ENCODE results near the gene C8B.

Gene C8B

DNA sequence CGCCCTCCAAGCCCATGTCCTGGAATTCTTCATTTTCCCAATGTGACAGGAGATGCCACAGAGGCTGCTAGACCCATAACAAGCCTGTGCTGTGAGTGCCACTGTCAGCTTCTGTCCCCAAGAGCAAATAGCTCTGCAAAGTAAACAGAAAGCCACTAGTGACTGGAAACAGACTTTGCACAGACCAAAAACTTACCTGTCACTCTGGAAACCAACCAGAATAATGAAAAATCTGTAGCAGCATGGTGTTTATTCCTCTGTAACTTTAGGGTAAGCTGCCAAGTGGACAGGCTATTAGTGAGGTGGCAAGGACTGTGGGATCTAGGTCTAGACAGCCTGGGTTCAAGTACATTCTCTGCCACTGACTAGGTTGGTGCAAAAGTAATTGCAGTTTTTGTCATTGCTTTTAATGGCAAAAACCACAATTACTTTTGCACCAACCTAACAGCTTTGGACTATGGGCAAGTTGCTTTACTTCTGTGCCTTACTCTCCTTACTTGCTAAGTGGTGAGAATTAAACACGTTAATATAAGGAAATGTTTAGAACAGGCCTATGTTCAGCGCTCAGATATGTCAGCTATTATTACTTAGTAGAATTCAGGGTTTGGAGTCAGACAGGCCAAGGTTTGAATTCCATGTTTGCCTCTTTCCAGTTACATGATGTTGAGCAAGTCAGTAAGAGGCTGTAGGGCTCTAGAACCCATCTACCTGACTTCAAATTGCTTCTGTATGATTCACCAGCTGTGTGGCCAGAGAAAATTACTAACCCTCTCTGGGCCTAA lies at the start of gene C8B:
C8B (minus strand) TSS at position 100 of the 782 bp plus-strand sequence; CDS start at position 33, 67 bp downstream.
- Histone ChIP-seq H3K27me3 (ENCODE audit: control insufficient read depth, insufficient read depth, low read length) (no peaks in the 10 kb centered on the region), H3K4me3 (ENCODE audit: low read depth, low read length) (no peak within 1 kb of the TSS), H3K36me3 (ENCODE audit: control insufficient read depth, insufficient read depth, low read length) (no peaks in the 10 kb centered on the region), H3K9ac (ENCODE audit: low read depth, low read length) (no peak within 1 kb of the TSS), H3K4me1 (ENCODE audit: control insufficient read depth, insufficient read depth, low read length) (no peaks in the 10 kb centered on the region), H3K9me3 (ENCODE audit: control insufficient read depth, insufficient read depth, low read length) (no peaks in the 10 kb centered on the region)

DNA sequence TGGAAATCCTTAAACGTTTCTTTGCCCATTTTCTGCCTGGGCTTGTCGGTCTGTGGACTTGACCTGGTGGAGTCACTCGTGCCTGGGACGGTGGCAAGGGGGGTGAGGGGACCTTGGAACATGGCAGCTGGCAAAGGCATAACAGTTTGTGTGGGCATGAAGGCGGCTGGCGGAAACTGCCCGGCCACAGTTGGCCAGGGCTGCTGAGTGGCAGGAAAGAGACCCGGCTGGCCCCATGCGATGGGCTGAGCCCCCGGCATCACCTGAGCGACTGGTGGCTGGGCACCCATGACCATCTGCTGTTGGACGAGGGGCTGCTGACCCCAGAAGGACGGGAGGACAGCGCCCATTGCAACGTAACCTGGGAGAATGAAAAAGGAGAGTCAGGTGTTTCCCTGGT lies 49.3 kb upstream of the C8B start:
- Histone ChIP-seq H3K27me3 (ENCODE audit: control insufficient read depth, insufficient read depth, low read length) (no peaks in the 10 kb centered on the region), H3K9ac (ENCODE audit: low read depth, low read length) (no peak overlapping the region), H3K9me3 (ENCODE audit: control insufficient read depth, insufficient read depth, low read length) (no peaks in the 10 kb centered on the region), H3K4me1 (ENCODE audit: control insufficient read depth, insufficient read depth, low read length) (no peaks in the 10 kb centered on the region), H3K4me3 (ENCODE audit: low read depth, low read length) (no peak overlapping the region), H3K36me3 (ENCODE audit: control insufficient read depth, insufficient read depth, low read length) (no peaks in the 10 kb centered on the region)

DNA sequence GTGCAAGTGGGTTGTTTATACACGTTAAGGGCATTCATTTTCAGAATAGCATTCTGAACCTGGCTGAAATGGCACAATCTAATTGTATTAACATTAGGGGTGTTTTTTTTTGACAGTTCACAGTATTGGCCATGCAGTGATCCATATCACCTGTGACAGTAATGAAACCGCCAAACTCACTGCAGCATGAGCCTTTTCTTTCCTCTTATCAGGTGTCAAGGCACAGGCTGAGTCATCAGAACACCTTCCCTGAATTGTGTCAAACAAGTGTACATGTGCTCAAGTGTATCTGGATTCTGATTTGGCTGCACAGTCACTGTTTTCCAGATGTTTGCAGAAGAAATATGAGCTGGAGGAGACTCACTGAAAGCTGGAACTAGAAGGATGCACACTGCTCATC lies 47.7 kb upstream of the C8B start:
- Histone ChIP-seq H3K27me3 (ENCODE audit: control insufficient read depth, insufficient read depth, low read length) (no peaks in the 10 kb centered on the region), H3K9me3 (ENCODE audit: control insufficient read depth, insufficient read depth, low read length) (no peaks in the 10 kb centered on the region), H3K4me3 (ENCODE audit: low read depth, low read length) (no peak overlapping the region), H3K4me1 (ENCODE audit: control insufficient read depth, insufficient read depth, low read length) (no peaks in the 10 kb centered on the region), H3K9ac (ENCODE audit: low read depth, low read length) (no peak overlapping the region), H3K36me3 (ENCODE audit: control insufficient read depth, insufficient read depth, low read length) (no peaks in the 10 kb centered on the region)

DNA sequence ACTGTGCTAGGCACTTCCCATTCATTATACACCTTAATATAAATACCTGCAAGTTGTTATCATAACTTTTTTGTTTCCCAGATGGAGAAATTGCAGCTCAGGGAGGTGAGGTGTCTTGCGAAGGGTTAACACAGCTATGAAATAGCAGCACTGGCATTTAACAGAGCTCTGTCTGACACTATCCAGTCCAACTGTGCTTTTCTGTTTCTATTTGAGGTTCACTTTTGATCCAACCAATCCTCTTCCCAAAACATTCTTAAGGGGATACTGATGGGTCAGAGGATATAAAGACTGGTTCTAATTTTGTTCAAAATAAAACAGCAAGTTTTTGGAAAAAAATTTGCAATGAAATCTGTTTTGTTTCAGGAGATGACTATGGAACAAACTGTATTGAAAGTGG lies 46.5 kb upstream of the C8B start:
- Histone ChIP-seq H3K36me3 (ENCODE audit: control insufficient read depth, insufficient read depth, low read length) (no peaks in the 10 kb centered on the region), H3K9me3 (ENCODE audit: control insufficient read depth, insufficient read depth, low read length) (no peaks in the 10 kb centered on the region), H3K27me3 (ENCODE audit: control insufficient read depth, insufficient read depth, low read length) (no peaks in the 10 kb centered on the region), H3K9ac (ENCODE audit: low read depth, low read length) (no peak overlapping the region), H3K4me1 (ENCODE audit: control insufficient read depth, insufficient read depth, low read length) (no peaks in the 10 kb centered on the region), H3K4me3 (ENCODE audit: low read depth, low read length) (no peak overlapping the region)

DNA sequence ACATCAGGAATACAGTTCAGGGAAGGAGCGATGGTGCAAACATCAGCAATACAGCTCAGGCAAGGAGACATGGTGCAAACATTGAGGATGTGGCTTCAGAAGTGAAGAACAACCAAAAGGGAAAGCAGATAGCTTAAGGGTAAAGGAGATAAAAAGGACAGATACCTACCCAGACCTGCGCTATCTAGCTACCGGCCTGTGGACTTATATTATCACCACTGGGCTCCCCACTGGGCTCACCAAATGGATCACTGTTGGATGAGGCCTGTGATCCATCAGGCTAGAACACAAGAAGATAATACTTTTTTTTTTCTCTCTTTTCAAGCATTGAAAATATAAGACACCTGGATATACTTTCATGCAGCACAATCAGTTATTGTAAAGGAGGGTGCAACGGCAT lies 44.7 kb upstream of the C8B start:
- Histone ChIP-seq H3K4me1 (ENCODE audit: control insufficient read depth, insufficient read depth, low read length) (no peaks in the 10 kb centered on the region), H3K4me3 (ENCODE audit: low read depth, low read length) (no peak overlapping the region), H3K9me3 (ENCODE audit: control insufficient read depth, insufficient read depth, low read length) (no peaks in the 10 kb centered on the region), H3K9ac (ENCODE audit: low read depth, low read length) (no peak overlapping the region), H3K36me3 (ENCODE audit: control insufficient read depth, insufficient read depth, low read length) (no peaks in the 10 kb centered on the region), H3K27me3 (ENCODE audit: control insufficient read depth, insufficient read depth, low read length) (no peaks in the 10 kb centered on the region)

DNA sequence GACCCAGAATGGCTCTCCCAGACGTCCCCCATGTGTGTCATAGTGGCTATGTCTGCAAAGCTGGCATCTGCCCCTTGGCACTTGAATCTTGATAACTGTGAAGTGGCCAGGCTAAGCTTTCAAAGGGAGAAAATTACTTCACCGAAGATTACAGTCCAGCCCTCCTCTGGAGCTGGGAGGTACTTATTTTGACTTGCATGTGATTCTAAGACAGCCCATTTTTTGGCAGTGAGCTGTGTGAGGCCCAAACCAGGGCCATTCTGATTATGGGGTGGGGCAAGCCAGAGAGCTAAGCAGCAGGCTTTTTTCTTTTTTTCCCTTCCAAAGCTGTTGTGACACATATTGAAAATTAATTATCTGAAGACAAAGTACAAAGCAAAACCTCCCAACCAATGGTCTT lies 42.1 kb upstream of the C8B start:
- no peaks in the 10 kb centered on the region for H3K36me3 ChIP-seq (ENCODE audit: control insufficient read depth, insufficient read depth, low read length)
- no peaks in the 10 kb centered on the region for H3K4me1 ChIP-seq (ENCODE audit: control insufficient read depth, insufficient read depth, low read length)
- no peaks in the 10 kb centered on the region for H3K9me3 ChIP-seq (ENCODE audit: control insufficient read depth, insufficient read depth, low read length)
- no peak overlapping the region for H3K4me3 ChIP-seq (ENCODE audit: low read depth, low read length)
- H3K27me3 ChIP-seq (ENCODE audit: control insufficient read depth, insufficient read depth, low read length): no peaks in the 10 kb centered on the region
- H3K9ac ChIP-seq (ENCODE audit: low read depth, low read length): no peak overlapping the region

DNA sequence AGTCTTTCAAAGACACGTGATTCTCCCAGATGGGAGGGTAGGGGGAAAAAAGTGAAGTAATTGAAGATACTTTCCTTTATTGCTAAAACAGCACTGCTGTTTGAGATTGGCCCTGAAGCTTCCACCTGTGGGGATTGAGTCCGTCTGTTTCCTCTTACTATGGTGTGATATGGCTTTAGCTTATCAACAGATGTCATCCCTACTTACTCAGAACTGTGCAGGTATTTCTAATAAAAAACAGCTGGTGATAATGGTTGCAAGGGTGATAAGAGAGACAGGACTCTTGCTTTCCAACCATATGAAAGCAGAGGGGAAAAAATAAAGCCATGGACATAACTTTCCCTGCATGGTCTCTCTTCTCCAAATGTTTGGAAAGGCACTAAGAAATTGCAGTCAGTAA lies 41.7 kb upstream of the C8B start:
- Histone ChIP-seq H3K36me3 (ENCODE audit: control insufficient read depth, insufficient read depth, low read length) (no peaks in the 10 kb centered on the region), H3K27me3 (ENCODE audit: control insufficient read depth, insufficient read depth, low read length) (no peaks in the 10 kb centered on the region), H3K4me3 (ENCODE audit: low read depth, low read length) (no peak overlapping the region), H3K9ac (ENCODE audit: low read depth, low read length) (no peak overlapping the region), H3K9me3 (ENCODE audit: control insufficient read depth, insufficient read depth, low read length) (no peaks in the 10 kb centered on the region), H3K4me1 (ENCODE audit: control insufficient read depth, insufficient read depth, low read length) (no peaks in the 10 kb centered on the region)

DNA sequence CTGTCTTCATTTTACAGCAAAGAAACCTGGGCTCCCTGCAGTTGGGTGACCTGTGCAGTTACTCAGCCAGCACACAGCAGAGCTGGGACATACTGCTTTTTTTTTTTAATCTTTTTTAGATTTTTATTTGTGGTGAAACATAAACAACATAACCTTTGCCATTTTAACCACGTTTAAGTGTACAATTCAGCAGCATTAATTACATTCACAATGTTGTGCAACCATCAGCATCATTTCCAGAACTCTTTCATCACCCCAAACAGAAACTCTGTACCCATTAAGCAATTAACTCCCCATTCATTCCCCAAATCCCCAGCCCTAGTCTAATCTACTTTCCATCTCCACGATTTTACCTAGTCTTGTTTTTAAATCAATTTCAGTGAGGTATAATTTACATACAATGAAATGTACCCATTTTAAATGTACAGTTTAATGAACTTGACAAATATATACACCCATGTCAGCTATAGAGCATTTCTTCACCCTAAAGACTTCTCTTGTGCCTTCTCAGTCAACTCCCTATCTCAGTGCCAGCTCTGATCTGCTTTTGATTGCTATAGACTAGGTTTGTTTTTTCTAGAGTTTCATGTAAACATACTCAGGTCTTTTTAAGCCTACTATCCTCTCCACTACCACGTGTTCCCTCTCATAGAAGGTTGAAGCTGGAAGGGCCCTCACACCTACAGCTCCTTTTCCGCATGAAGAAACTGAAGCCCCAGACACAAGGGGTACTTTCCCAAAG lies 37.8 kb upstream of the C8B start:
- Histone ChIP-seq H3K4me1 (ENCODE audit: control insufficient read depth, insufficient read depth, low read length) (no peaks in the 10 kb centered on the region), H3K27me3 (ENCODE audit: control insufficient read depth, insufficient read depth, low read length) (no peaks in the 10 kb centered on the region)

DNA sequence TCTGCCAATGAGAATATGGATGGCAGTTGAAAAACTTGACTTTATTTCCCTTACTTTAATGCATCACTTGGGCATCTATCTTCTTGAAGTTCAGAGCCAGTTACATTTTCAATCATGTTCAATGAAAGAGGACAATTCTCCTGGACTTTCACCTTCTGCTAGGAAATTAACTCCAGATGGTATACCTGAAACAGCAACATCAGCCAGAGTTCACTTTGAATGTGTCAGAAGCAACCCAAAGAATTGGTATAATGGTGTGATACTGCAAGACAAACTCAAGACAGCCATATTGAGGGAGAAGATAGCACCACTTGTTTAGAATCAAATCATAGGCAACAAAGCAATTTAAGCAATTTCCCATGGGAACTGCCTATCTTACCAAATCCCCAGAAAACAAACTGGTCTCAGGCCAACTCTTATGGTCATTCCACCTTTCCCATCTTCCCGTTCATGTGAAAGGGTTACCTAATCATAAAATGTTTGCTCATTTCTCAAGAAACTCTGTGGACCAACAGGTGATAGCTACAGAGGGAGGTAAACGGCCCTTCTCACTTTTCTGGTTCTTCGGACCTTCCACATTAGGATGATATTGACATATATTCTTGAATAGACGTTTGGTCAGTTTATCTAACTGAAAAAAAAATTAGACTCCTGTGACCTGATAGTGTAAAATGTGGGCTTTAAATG lies 29.7 kb upstream of the C8B start:
- Histone ChIP-seq H3K36me3 (ENCODE audit: control insufficient read depth, insufficient read depth, low read length) (no peaks in the 10 kb centered on the region), H3K4me3 (ENCODE audit: low read depth, low read length) (no peak overlapping the region), H3K9me3 (ENCODE audit: control insufficient read depth, insufficient read depth, low read length) (no peaks in the 10 kb centered on the region), H3K9ac (ENCODE audit: low read depth, low read length) (no peak overlapping the region), H3K4me1 (ENCODE audit: control insufficient read depth, insufficient read depth, low read length) (peaks cover 7% of the 10 kb centered on the region), H3K27me3 (ENCODE audit: control insufficient read depth, insufficient read depth, low read length) (no peaks in the 10 kb centered on the region)

More for the DNA sequence above, 37.8 kb upstream of the C8B start:
- H3K36me3 ChIP-seq (ENCODE audit: control insufficient read depth, insufficient read depth, low read length): no peaks in the 10 kb centered on the region
- H3K9me3 ChIP-seq (ENCODE audit: control insufficient read depth, insufficient read depth, low read length): no peaks in the 10 kb centered on the region
- no peak overlapping the region for H3K4me3 ChIP-seq (ENCODE audit: low read depth, low read length)
- H3K9ac ChIP-seq (ENCODE audit: low read depth, low read length): no peak overlapping the region

DNA sequence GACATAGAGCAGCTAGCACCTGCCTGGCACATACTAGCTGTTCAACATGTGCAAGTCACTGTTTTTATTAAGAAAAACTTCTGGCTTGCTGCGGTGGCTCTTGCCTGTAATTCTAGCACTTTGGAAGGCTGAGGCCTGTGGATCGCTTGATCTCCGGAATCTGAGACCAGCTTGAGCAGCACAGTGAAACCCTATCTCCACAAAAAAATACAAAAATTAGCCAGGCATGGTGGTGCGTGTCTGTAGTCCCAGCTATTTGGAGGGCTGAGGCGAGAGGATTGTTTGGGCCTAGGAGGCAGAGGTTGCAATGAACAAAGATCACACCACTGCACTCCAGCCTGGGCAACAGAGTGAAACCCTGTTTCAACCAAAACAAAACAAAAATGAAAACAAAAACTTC lies 27.7 kb upstream of the C8B start:
- Histone ChIP-seq H3K27me3 (ENCODE audit: control insufficient read depth, insufficient read depth, low read length) (no peaks in the 10 kb centered on the region), H3K36me3 (ENCODE audit: control insufficient read depth, insufficient read depth, low read length) (no peaks in the 10 kb centered on the region), H3K4me1 (ENCODE audit: control insufficient read depth, insufficient read depth, low read length) (peaks cover 7% of the 10 kb centered on the region), H3K4me3 (ENCODE audit: low read depth, low read length) (no peak overlapping the region), H3K9ac (ENCODE audit: low read depth, low read length) (no peak overlapping the region), H3K9me3 (ENCODE audit: control insufficient read depth, insufficient read depth, low read length) (no peaks in the 10 kb centered on the region)

DNA sequence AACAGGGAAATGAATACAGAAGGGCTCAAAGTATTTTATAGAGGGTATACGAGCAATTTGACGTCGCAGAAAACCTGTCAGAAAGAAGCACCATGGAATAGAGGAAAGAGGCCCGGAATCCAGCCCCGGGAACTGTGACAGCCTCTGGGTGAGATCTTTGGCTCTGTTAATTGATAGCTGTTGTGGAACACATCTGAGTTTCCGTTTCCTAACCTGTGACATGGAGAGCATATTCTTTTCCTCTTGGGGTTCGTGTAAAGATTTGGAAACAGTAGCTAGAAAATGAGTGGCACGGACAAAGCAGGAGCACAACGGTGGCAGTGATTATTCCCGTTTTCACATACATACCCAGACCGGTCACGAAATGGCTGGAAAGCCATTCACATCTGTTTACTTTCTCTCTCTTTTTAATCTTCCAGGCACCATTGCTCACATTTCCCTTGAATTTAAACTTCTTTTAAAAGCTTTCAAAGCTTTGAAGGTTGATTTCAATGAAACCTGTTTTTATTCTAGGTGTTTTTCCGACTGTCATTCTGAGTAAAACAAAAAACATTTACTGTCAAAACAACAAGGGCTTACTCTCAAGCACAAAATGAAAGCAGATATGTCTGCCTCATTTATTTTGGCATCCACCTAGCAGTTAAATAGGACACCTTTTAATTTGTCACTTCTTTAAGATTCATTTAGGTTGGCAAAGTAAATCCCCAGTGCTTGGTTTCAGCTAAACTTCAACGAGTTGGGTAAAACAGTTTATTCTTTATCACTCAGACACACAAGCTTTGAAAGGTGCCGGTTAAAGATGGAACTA lies 26.7 kb upstream of the C8B start:
- no peaks in the 10 kb centered on the region for H3K36me3 ChIP-seq (ENCODE audit: control insufficient read depth, insufficient read depth, low read length)
- H3K4me3 ChIP-seq (ENCODE audit: low read depth, low read length): no peak overlapping the region
- no peaks in the 10 kb centered on the region for H3K27me3 ChIP-seq (ENCODE audit: control insufficient read depth, insufficient read depth, low read length)
- H3K4me1 ChIP-seq (ENCODE audit: control insufficient read depth, insufficient read depth, low read length): peaks cover 7% of the 10 kb centered on the region
- no peak overlapping the region for H3K9ac ChIP-seq (ENCODE audit: low read depth, low read length)
- no peaks in the 10 kb centered on the region for H3K9me3 ChIP-seq (ENCODE audit: control insufficient read depth, insufficient read depth, low read length)
